ENCODE results near the gene CASTOR1.

GRCh38 chr22:30293026-30293425 is 3.7 kb upstream of the CASTOR1 start:
- TF ChIP-seq EZH2 (IDR thresholded peaks at IDR 0.05; ENCODE audit: borderline replicate concordance, low read length), result no peak
- TF ChIP-seq, protein P1, sequence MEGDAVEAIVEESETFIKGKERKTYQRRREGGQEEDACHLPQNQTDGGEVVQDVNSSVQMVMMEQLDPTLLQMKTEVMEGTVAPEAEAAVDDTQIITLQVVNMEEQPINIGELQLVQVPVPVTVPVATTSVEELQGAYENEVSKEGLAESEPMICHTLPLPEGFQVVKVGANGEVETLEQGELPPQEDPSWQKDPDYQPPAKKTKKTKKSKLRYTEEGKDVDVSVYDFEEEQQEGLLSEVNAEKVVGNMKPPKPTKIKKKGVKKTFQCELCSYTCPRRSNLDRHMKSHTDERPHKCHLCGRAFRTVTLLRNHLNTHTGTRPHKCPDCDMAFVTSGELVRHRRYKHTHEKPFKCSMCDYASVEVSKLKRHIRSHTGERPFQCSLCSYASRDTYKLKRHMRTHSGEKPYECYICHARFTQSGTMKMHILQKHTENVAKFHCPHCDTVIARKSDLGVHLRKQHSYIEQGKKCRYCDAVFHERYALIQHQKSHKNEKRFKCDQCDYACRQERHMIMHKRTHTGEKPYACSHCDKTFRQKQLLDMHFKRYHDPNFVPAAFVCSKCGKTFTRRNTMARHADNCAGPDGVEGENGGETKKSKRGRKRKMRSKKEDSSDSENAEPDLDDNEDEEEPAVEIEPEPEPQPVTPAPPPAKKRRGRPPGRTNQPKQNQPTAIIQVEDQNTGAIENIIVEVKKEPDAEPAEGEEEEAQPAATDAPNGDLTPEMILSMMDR (conservative IDR thresholded peaks at IDR 0.05 in 1 of 2, IDR thresholded peaks at IDR 0.05 in 1 of 2; ENCODE audit: extremely low read depth in 1 of 2, insufficient read depth in 1 of 2, low read depth in 1 of 2, low read length in 2 of 2), result no peak
